Activated CD4-positive, CD25-positive, alpha-beta regulatory T cell treated with anti-CD3 and anti-CD28 coated beads, Interleukin-2, amount 50 U/mL, for 24 hours (primary cell): ENCODE data around the gene FOXF2.

Experiments used
- ATAC-seq, 2 donors: fragments of 150-1000 bp; cut with Tn5 transposase; one replicate each; pipeline ENCODE4 v1.10.0; 2021; ENCODE audit warnings: mild to moderate bottlenecking in 1 of 2, moderate library complexity in 1 of 2

FOXF2 gene

DNA sequence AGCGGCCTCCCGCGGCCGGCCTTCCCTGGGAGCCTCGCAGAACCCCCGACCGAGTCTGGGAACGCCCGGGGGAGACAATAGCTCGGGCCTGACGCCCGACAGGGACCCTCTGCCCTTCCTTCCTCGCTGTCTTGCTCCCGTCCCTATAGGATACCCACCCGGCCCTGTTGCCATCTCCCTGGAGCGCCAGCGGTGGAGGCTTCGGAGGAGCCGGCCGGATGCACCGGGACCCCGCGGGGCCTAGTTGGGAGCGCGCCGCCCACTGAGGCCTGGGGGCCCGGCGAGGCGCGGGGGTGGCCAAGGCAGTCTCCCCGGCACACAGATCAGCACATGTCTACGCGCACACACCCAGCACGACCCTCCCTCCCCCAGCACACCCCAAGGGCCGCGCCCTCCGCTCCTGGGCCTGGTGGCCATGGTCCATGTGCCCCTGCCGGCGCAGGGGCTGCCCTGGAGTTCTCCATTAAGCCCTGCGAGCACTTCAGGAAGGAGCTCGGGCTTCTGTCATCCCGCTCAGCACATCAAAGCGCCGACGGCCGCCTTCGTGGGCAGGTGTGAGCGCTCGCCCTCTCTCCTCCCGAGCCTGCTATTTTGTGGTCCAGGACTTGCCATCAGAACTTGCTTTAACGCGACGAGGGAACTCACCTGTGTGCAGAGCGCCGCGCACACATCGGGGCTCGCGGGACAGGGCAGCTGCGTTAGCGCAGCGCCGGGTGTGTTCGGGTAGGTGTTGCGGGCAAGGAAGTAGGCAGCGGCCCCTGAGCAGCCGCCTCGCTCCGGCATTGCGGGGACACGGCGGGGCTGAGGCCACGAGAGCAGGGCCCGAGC is 3.7 kb downstream of the FOXF2 start:
- no peak for ATAC-seq

DNA sequence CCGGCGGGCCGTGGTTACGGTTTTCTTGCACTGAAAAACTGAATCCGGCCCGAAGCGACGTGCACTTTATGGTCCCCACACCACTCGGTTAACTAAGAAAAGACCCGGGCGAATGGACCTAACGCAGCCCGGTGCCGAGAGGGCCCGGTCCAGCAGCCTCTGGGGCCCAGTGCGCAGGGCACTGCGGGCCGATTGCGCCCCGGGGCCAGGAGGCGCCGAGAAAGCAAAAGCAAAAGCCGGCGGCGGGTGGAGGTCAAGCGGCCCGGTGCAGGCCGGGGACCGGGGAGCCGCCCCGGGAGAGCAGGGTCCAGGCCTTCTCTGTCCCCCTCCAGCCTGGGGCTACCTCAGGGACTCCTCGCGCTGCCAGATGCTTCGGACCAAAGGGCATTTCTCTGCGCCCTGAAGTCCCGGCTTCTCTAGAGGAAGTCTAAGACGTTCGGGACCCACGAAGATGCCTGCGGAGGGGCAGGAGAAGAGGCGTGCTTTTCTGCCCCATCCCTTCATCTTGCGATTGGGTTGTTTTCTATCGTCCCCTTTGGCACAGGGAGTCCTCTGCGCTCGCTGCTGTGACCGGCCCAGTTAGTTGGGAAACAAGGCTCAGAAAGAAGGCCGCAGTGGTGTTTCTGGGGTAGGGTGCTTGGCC is 4.4 kb downstream of the FOXF2 start:
- no peak for ATAC-seq

DNA sequence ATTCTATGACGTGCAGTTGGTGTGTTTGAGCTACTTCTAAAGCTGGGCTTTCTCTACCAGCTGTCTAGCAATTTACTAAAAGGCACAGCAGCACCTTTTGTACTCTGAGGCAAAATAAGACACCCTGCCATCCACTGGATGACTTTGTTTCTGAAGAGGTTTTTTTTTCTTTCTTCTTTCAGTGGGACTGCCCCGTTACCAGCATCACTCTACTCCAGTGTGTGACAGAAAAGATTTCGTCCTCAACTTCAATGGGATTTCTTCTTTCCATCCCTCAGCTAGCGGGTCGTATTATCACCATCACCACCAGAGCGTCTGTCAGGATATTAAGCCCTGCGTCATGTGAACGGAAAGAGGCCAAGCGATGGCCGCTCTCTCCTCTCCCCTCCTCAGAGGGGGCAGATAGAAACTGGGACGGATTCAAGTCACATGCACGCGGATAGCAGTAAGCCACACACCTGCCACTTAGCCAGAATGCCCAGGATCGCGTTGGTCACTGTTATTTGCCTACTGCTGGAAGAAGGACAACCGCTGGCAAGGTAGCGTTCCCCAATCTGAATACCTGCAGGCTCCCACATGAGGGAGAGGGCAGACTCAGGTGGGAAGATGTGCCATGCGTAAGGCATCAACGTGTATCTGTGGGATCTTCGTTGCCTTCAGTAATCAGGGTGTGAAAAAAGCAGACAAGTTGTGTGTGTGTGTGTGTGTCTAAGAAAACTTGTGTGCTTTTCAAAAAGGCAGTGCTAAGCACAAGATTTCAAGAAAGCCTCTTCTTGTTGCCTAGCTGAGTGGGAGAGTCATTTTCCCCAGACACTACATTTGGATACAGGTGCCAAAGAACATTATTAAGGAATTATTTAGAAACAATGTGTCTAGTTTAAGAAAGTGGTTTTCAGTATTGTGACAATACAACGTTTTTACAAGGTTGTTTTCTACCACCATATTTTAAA is 5.4 kb downstream of the FOXF2 start:
- ATAC-seq: no peak

DNA sequence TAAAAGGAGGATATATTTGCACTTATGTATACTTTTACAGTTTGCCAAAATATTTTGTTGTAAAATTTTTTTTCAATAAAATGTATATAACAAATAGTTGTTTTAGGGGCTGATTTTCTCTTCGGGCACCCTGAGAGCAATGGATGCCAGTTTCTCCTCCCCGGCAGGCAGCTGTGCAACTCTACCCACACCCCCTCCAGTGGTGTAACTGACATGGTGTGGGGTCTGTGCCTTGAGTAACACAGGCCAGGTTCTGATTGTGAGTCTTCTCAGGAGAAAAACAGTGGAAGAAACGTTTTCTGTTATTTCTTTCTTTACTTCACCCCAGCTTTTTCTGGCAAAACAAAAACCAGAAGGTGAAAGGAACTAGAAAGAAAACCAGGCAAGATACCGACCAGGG is 6.1 kb downstream of the FOXF2 start:
- ATAC-seq: no peak

DNA sequence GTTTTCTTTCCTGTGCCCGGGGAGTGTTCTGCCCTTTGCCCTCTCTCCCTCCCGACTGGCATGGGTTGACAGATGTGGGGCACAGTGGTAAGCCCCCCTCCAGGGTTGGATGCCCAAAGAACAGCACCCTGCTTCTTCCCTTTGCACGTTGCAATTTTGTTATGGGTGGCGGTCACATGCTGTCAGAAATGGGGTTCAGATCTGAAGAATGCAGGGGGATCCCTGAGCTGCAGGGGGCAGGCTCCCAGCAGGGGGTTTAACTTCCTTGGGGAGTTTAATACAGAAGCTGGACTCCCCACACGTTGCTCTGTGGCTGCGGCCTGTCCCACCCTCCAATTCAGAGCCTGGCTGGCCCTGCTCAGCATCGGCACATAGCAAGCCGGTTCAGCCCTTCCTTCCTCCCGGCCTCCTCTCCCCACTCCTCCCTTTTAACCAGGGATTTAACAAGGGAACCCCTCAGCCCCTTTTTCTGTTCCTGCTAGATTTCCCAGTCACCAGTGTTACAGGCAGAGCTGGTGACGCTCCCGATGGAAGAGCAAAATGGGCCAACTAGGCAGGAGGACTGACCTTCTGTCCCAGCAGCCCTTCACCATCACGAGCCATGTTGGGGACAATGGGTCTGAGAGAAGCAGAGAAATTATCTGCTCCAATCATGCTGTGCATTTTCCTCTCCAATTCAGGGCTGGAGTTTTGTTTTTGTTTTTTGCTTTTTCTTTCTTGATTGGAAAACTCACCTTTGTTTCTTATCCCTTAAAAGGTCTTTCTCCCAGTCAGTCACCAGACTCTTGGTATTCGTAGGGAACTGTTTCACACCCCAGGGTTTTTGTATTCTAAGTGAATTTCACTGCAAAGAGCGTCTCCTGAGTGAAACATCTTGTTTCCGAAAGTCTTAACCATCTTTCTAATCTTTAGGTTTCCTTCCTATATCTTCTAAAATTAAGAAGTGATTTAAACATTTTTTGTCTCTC is 6.8 kb downstream of the FOXF2 start:
- no peak for ATAC-seq

DNA sequence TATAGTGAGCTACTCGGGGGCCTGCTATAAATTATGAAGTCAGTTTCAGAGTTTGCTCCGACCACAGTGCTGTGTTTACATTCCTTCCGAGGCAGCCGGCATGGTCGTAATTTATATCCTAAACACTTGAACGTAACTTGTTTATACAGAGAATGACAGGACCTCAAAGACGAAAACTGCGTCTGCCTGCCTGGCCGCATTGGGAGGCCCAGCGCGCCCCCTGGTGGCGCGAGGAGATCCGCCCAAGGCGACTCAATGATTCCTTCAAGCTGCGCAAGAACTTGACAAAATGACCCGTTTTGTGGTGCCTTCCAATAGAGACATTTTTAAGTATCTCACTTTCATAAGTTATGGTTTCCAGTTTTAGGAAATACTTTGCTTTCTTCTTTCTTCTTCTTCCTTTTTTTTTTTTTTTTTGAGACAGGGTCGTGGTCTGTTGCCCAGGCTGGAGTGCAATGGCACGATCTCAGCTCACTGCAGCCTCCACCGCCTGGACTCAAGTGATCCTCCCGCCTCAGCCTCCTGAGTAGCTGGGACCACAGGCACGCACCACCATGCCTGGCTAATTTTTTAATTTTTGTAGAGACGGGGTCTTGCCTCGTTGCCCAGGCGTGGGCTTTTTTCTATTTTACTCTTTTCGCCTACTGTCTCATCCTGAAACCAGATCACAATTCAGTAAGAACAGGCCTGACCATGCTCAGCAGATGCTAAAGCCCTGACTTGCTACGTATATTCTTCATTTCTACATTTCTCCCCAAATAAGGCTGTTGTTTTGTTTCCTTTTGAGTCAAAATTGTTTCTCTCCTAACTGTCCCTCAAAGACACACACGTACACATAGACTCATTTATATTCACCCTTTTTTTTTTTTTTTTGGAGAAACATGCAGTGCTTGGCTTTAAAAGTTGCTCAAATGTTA is 7.8 kb downstream of the FOXF2 start:
- peak; percentile 71 to 73 for ATAC-seq

DNA sequence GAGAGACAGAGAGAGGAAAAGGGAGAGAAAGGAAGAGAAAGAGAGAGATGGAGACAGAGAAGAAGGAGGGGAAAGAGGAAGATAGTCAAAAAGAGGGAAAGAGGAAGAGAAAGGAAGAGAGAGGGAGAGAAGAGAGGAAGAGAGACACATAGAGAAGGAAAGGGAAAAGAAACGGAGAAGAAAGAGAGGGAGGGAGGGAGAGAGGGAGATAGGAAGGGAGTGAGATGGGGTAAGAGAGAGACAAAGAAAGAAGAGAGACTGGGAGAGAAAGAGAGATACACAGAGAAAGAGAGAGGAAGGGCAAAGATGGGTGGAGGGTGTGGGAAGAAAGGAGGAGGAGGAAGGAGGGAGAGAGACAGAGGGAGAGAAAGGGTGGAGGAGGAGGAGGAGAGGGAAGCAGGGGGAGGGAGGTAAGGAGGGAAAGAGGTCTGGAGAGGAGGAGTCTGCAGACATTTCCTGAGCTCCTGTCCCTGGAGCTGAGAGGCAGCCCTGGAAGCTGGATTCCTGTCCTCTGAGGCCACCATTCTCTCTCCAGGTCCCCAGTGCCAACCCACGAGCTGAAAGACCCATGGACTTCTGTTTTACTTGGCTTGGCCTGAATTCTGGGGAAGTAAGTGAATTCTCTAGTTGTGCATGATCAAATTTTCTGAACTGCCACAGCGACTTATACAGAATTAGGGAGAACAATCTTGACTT is 9.9 kb downstream of the FOXF2 start:
- ATAC-seq: no peak

DNA sequence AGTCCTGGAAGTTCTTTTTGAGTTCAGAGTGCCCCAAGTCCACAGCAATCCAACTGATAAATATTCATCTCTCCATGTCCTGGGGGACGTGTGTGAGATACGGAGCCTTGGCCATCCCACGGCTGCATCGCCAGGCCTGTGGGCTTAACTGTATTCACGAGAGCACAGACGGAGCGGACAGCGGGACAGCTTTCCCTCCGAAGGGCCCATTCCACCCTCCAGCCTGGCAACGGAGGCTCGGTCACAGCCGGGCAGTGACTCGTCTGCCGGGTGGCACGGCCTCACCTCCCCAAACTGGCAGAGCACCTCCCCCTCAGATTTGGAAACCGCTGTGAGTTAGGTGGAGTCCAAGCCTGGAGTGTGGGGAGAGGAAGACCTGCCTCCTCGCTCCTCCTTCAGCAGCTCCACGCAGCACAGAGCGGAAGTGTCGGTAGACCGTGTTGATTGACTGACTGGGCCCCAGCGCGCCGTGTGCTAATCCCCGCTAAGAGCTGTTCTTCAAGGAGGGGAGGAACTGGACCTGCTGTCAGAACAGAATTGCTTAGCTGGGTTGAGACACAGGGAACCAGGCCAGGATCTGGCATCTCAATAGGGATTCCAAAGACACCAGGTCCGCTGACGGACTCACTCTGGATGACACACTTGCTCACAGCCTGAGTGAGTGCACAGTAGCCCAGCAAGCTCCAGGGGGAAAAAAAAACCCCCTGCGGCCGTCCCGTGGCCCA is 10.9 kb downstream of the FOXF2 start:
- no peak for ATAC-seq

DNA sequence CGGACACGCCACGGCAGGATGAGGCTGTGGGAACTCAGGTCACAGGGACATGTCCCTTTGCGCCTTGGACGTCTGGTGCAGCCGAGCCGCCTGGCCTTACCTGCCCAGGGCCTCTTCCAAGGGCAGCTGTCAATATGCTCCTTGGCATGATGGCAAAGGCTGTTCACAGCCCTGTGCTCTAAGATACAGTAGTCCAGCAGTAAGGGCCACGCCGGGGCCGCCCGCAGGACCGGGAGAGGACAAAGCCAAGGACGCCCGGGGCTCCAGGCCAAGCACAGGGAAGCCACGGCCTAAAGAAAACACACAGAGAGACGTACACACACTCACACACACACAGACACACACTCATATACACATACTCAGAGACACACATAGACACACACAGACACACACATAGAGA is 13.0 kb downstream of the FOXF2 start:
- no peak for ATAC-seq

DNA sequence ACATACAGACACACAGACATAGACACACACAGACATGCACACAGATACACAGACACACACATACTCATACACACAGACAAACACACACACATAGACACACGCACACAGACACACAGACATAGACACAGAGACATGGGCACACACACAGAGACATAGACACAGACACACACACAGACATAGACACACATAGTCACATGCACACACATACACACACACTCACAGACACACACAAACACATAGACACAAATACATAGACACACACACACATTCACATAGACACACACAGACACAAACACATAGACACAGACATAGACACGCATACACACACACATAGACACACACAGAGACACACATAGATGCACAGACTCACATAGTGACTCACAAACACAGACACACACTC is 13.5 kb downstream of the FOXF2 start:
- no peak for ATAC-seq

DNA sequence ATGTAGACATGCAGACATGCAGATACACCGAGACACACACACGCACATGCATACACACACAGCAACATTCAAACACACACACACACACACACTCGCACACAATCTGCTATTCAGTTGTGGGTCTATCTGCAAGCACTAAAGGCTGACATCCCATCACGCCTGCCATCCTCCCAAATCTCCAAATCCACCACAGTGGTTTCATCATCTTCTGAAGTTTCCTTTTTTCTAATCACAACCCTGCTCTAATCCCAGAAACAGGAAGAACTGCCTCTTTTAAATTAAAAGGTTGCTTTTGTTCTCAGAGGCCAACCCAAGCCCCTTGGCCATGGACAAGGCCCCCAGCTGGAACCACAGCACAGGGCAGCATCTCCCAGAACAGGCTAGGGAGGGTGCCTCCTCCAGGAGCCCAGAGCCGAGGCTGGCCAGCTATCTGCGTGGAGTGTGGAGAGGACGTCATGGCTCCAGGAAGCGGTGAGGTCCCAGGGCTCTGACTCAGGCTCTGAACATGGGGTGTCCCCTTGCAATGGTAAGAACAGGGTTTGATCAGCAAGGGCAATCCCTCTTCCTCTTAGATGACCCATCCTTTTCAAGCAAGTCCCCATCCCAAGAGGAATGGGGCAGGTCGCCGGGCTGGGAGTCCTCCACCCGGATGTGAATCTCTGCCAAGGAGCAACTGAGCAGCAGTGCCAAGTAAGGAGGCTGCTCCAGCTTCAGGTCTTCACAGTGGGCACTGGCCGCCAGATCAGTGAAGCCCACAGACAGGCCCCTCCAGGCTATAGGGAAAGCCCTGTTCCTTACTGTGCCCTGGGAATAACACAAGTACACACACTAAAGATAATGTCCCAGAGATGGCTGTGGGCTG is 14.7 kb downstream of the FOXF2 start:
- ATAC-seq: no peak

DNA sequence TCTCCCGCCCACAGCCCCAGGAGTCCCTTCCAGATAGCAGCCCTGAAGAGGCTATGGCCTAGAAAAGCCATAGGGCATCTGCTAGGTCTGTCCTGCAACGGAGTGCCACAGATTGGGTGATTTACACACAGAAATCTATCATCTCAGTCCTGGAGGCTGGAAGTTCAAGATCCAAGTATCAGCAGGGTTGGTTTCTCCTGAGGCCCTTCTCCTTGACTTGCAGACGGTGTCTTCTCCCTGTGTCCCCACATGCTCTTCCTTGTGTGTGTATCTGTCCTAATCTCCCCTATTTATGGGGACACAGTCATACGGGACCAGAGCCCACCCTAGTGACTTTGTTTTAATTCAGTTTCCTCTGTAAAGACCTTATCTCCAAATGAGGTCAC is 15.3 kb downstream of the FOXF2 start:
- no peak for ATAC-seq

DNA sequence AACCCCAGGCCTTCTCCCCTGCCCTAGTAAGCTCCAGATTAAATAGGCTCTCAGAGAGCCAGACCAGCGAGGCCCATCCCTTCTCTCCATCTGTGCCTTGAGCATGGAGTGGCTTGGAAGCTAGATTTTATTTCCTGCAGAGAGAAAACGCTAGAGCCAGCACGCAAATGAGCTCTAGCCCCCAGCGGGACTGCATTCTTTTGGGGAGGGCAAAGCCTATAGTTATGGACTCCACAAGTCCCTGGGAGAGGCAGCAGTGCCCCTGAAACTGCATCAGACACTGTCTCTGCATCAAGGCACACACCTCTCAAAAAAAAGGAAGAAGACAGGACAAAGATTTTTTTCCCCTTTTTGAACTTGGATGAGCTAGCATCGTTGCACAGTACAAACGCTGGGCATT is 15.8 kb downstream of the FOXF2 start:
- ATAC-seq: no peak

DNA sequence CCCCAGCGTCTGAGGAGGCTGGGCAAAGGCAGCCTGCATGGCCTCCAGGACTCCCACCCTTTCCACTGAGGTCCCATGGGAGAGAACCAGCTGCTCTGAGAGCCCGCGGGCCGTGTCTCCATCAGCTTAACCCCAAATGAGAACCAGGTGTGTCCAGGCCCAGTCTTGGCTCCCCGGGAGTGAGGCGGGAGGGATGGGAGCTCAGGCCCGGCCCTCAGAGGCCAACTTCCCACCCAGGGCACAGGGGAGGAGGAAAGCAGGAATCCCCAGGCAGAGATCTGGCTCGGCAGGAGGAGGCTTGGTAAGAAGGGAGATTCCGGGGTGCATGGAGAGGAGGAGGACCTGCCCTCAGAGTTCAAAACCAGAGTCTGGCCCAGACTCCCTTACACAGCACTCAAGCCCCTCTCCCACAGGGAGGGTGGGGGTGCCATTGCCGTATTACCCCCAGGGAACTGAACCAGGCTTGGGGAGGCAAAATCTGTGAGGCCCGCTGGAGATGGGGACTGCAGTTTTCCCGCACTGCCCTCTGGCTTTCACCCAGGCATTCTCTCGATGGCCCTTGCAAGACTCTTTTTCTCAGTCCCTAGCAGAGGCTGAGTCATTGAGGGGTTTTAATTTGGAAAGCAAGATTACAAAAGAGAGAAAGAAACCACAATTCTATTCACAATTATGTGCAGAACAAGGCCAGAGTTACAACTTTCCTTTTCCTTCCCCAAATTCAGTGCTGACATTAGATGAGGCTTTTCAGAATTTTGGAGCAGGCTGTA is 17.1 kb downstream of the FOXF2 start:
- no peak for ATAC-seq

DNA sequence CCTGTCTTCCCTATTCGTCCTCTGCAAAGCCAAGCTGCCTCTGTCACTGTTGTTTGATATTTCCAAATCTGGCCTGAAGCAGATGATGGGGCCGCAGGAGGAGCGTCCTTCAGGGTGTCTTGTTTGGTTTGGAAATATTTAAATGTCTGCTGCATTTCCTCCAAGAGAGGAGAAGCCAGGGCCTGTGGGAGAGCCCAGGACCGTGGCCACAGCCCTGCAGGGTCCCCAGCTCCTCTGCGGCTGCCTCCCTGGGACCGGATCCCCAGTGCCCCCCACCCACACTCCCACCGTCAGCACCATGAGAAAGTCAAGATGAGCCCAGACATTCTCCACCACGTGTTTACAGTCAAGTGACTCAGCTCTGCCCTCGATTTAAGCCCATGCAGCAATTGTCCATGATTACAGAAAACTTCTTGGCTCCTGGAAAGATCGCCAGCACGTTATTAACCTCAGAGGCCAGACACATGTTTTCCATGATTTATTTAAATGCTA is 18.2 kb downstream of the FOXF2 start:
- ATAC-seq: no peak

DNA sequence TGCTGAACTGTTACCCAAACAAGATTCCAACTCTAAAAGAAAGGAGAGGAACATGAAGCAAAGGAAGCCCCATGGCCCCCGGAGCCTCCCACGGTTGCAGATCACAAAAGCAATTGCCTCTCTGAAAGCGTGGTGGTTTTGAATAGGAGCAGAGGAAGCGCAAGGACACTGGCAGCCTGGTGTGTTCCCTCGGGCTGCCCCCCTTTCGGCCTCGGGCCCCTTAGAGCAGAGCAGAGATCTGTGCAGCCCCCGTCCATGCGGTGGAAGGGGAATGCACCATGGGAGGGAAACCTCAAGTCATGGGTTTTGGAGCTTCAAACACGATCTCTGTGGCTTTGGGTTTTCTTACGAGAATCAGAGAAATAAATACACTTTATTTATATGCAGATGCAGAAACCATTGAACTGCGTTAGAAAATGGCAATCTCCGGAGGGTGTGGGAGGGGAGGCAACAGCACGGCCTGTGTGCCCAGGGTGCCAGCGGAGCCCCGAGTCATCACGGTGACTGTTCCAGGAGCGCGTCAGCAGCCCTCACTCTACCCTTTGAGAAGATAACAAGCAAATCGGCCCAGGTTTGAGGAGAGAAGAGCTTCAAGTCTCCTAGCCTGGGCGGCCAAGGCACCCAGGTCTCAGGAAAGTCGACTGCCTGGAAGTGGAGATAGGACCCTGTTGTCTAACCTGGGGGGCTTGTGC is 20.5 kb downstream of the FOXF2 start:
- ATAC-seq: no peak

DNA sequence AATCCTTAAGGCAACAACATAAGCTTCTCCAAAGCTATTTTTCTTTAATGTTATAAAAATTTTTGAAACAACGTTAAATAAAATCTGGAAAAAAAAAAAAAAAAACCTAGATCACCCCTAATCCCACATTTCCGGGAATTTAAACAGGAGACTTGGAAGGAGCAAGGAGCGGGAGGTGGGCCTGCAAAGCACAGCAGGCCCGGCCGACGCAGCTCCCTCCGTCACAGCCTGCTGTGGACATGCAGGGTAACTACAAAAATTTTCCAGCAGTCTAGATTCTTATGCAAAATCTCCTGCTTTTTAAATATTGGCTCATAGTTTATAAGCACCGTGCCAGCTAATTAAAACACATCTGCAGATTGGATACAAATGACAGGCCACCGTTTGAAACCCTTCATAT is 23.5 kb downstream of the FOXF2 start:
- no peak for ATAC-seq
